Fibroblast of skin of abdomen (primary cell): ENCODE measurements around the gene LGALSL.
"Not testable (repeated sequence)": the region's sequence is repeated elsewhere in the genome, so short reads cannot be mapped to it uniquely, and the experiment has no call there.

Experiments
- DNase-seq: peaks from one replicate; pipeline ENCODE4 v3.0.0-alpha.2; 2013

LGALSL gene

DNA sequence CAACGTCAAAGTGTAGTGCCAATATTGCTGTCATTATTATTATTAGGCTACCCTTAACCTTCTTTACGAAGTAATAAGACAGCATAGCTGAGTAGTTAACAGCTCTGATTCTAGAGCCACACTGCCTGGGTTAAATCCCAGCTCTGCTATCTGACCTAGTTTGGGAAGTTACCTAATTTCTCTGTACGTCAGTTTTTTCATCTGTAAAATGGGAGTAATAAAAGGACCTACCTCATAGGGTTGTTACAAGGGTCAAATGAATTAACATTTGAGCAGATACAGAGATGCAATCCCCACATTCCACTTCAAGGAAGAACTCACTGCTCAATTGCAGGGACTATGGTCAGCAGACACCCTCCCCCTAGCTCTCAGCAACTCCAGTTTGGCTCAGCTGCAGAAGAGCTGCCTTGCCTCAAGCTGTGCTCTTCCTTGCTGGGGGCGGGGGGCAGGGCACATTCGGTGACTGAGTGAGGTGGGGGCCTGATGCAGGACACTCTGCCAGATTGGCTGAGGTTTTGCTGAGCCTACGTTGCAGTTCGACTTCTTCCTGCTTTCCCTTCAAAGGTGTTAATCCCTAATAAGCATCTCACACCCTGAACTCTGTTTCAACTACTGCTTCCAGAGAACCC is 11.0 kb upstream of the LGALSL start:
- no peak for DNase-seq

- DNase-seq: not testable (repeated sequence)
Observed at GRCh38 chr2:64445970-64446369, 8.0 kb upstream of the LGALSL start.

GRCh38 chr2:64447317-64448040 is 6.5 kb upstream of the LGALSL start:
- peak; percentile 10 for DNase-seq

DNA sequence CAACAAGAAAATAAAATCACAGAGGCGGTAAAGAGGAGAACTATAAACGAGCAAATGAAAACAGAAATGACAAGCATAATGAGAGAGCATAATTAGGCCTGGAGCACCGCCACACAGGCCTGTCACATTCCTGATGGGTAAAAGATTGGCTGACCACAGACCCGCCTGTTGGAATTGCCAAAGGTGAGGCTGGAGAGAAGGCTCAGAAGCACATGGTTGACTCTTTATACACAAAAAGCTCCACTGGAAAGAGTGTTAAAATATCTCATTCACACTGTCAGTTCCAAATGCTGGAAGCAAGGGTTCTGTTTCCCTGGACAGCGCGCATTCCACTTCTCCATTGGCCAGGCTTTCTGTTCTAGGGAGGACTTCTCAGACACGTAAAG is 5.9 kb upstream of the LGALSL start:
- DNase-seq: no peak

GRCh38 chr2:64451051-64451450 is 2.9 kb upstream of the LGALSL start:
- no peak for DNase-seq

- peak; percentile 43 for DNase-seq
Observed at GRCh38 chr2:64454386-64455332, 697 bp downstream of the LGALSL start.

- no peak for DNase-seq
Observed at GRCh38 chr2:64455545-64455944, 1.6 kb downstream of the LGALSL start.

- no peak for DNase-seq
Observed at GRCh38 chr2:64456293-64456692, 2.3 kb downstream of the LGALSL start.

DNA sequence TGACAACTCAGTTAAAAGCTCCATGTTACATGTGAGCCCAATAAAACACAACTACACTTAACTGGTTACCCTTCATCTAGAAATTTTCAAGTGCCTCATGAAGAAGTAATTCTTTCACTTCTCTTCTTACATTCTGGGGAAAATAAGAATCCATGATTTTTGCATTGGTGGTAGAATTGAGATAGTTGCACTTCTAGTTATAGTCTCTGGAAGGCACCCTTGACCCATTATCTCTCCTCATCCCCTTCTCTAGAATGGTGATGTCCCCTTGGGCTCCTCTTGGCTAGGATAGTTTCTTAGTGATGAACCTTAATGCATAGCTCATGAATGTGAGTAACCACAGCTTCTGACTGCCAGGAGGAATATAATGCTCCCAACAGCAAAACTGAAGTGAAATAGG is 3.6 kb downstream of the LGALSL start:
- DNase-seq: no peak

DNA sequence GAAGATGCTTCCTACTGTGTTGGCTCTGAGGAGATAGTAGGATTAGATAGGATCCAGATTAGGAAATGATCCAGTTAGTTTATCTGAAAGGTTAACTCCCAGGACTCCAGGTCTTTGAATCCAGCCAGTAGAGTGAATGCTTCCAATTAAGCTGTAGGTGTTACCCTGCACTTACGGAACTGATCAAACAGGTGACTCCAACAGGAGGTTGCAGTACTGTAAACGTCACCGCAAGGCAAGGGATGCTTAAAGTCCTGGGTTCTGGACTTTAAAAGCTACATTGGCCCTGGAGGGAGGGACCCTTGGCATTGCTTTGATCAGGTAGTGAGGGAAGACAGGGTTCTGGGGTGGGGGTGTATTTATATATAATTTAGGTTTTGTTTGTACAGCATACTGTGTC is 5.6 kb downstream of the LGALSL start:
- DNase-seq: no peak

DNA sequence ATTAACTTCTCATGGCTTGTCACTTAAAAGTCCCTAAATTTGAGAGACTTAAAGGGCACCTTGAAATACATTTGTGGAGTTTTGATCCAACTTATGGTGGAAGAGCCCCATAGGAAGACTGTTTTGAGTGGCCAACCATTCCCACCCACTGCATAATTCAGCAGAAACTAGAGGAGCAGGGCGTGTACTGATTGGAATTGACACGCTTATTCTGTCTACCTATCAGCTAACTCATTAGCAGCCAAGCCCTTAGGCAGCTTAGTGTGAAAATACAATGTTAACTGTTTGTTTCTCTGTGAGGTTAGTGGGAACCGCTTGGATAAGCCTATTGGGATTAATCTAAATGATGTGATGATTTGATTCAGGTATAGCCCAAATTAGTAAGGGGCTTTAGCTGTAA is 6.4 kb downstream of the LGALSL start:
- no peak for DNase-seq

- DNase-seq: no peak
Observed at GRCh38 chr2:64461271-64462058, 7.5 kb downstream of the LGALSL start.

GRCh38 chr2:64462171-64462570 is 8.2 kb downstream of the LGALSL start:
- no peak for DNase-seq

DNA sequence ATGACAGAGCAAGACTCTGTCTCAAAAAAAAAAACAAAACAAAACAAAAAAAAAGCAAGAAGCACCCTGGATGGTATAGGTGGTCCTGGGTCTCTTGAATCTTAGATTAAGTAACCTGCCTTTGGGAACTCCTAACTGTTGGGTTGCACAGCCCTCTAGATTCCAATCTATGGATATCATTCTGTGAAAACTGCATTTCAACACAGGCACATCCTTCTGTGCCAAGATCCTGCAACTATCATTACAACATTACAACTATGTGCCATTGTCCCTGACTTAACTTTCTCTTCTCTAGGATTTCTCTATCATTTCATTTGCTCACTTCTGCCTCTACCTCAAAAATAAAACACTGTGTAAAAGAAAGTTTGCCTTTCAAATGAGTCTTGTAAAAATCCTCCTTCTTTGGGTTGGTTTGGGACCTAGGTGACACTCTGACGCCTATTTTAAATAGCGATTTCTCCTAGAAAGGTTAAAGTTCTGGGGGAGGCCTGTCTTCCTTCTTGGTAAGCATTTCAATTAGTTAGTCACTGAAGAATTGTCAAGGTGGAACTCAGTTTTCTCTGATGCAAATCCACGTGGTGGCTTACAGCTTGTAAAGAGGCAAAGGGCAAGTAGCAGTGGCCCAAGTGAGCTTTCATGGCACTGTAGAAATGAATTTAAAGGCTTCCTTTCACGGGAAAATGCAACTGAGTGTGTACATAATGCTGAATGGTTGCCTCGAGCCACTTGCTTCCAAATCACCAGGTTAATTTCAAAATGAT is 9.2 kb downstream of the LGALSL start:
- DNase-seq: peak; percentile 34

DNA sequence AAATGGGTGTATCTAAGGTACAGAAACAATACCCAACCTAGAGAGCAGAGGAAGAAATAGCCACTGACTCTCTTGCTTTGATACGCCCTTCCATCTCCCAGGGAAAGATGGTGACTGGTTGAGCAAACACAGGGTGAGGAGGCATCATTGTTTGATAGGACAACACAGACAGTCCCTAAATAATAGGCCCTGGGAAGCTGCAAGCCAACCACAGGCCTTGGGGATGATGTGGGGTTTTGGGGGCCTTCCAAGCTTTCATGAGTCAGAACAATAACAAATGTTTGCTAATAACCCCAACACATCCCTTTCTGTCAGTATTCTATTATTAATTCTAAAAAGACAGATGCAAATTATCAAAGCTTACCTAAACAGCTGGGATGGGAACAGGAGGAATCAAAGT is 9.8 kb downstream of the LGALSL start:
- peak; percentile 60 for DNase-seq

GRCh38 chr2:64466478-64467085 is 12.6 kb downstream of the LGALSL start:
- no peak for DNase-seq

DNA sequence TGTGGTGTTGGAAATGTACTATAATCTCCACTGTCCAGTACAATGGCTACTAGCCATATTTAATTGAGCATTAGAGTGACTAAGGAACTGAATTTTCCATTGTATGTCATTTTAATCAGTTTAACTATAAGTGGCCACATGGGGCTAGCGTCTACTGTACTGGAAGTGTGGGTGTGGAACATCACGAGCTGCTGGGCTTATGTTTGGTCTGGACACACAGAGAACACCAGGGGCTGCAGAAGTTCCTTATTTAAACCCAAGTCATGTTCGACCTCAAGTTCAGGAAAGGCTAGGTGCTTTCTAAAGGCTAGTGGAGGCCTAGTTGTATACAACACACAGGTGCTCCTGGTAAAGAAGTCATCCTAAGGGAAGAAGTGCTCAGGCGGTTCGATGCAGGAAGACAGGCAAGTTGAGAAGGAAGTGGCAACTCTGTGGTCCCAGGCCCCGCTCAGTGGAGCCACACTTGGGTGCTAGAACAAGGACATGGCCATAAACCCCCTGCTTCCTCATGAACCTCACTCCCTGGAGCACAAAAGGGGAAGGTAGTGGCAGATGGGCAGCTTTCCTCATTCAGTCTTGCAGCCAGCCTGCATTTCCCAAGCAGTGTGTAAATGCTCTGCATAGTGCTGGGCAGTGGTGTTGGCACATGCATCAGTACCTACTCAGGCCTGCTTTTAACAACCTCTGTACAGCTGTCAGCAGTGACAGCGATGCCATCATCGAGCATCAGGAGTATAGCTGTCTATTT is 13.3 kb downstream of the LGALSL start:
- DNase-seq: no peak

GRCh38 chr2:64469261-64469660 is 15.3 kb downstream of the LGALSL start:
- no peak for DNase-seq

GRCh38 chr2:64470071-64470470 is 16.1 kb downstream of the LGALSL start:
- no peak for DNase-seq

GRCh38 chr2:64470766-64471295 is 16.9 kb downstream of the LGALSL start:
- DNase-seq: no peak
